Mesenchymal stem cell (in vitro differentiated cells and primary cell): ENCODE measurements around the gene KIAA0232.

ENCODE experiments used
- DNase-seq: peaks from one replicate; pipeline ENCODE4 v3.0.0-alpha.2; 2013
- H2AFZ ChIP-seq: one replicate; pipeline ENCODE4 v1.6.1; 2013; ENCODE audit warnings: low read depth, mild to moderate bottlenecking, control low read depth, inconsistent platforms, low read length, moderate library complexity
- H2AK5ac ChIP-seq: 2 replicates; pipeline ENCODE4 v1.6.1; 2013; ENCODE audit warnings: low read length, moderate library complexity, mild to moderate bottlenecking, inconsistent platforms; ENCODE audit not compliant: severe bottlenecking
- H2BK120ac ChIP-seq: one replicate; pipeline ENCODE4 v1.6.1; 2013; ENCODE audit warnings: low read depth, mild to moderate bottlenecking, inconsistent platforms, low read length, moderate library complexity
- H2BK12ac ChIP-seq, 2 experiments: one replicate each; pipeline ENCODE4 v1.6.1; 2013; ENCODE audit warnings: inconsistent platforms in 2 of 2, low read length in 2 of 2, mild to moderate bottlenecking in 2 of 2, moderate library complexity in 2 of 2, control low read depth in 1 of 2
- H2BK15ac ChIP-seq: one replicate; pipeline ENCODE4 v1.6.1; 2013; ENCODE audit warnings: mild to moderate bottlenecking, low read depth, inconsistent platforms; ENCODE audit not compliant: poor library complexity, severe bottlenecking
- H2BK5ac ChIP-seq: 2 replicates; pipeline ENCODE4 v1.6.1; 2013; ENCODE audit warnings: low read depth, mild to moderate bottlenecking, low read length, control low read depth, inconsistent platforms; ENCODE audit not compliant: poor library complexity, severe bottlenecking
- H3K14ac ChIP-seq, 2 experiments: one replicate each; pipeline ENCODE4 v1.6.1; 2013; ENCODE audit warnings: inconsistent platforms in 2 of 2, low read length in 2 of 2, control low read depth in 1 of 2, mild to moderate bottlenecking in 1 of 2, moderate library complexity in 1 of 2
- H3K18ac ChIP-seq, 2 experiments: one replicate each; pipeline ENCODE4 v1.6.1; 2013; ENCODE audit warnings: inconsistent platforms in 2 of 2, low read length in 2 of 2, control low read depth in 1 of 2, low read depth in 1 of 2, mild to moderate bottlenecking in 1 of 2
- H3K23ac ChIP-seq, 2 experiments: one replicate each; pipeline ENCODE4 v1.6.1; 2013; ENCODE audit warnings: inconsistent platforms in 2 of 2, low read length in 2 of 2, mild to moderate bottlenecking in 2 of 2, moderate library complexity in 2 of 2, control low read depth in 1 of 2
- H3K27ac ChIP-seq: 2 replicates; pipeline ENCODE4 v1.5.1; 2013; ENCODE audit warnings: mild to moderate bottlenecking, moderate library complexity, low read length, control low read depth, inconsistent platforms; ENCODE audit not compliant: poor library complexity, severe bottlenecking
- H3K27me3 ChIP-seq, 2 experiments: 2 replicates each; pipeline versions ENCODE4 v1.6.1 to v1.7.0; 2013; ENCODE audit warnings: low read length in 2 of 2, mild to moderate bottlenecking in 2 of 2, moderate library complexity in 2 of 2, control low read depth in 1 of 2, inconsistent platforms in 1 of 2; ENCODE audit not compliant: control insufficient read depth in 1 of 2, insufficient read depth in 1 of 2
- H3K36me3 ChIP-seq, 2 experiments: 2 replicates each; pipeline versions ENCODE4 v1.6.1 to v1.7.0; 2013; ENCODE audit warnings: low read length in 2 of 2, control low read depth in 1 of 2, inconsistent platforms in 1 of 2, low read depth in 1 of 2, mild to moderate bottlenecking in 1 of 2; ENCODE audit not compliant: insufficient read depth in 2 of 2, control insufficient read depth in 1 of 2
- H3K4ac ChIP-seq, 2 experiments: one replicate each; pipeline ENCODE4 v1.6.1; 2013; ENCODE audit warnings: inconsistent platforms in 2 of 2, low read length in 2 of 2, mild to moderate bottlenecking in 2 of 2, moderate library complexity in 2 of 2, control low read depth in 1 of 2, low read depth in 1 of 2
- H3K4me1 ChIP-seq: 2 replicates; pipeline ENCODE4 v1.6.1; 2013; ENCODE audit warnings: low read depth, low read length, control low read depth; ENCODE audit not compliant: control insufficient read depth, insufficient read depth
- H3K4me2 ChIP-seq: 2 replicates; pipeline ENCODE4 v1.6.1; 2013; ENCODE audit warnings: low read length, mild to moderate bottlenecking, inconsistent platforms; ENCODE audit not compliant: poor library complexity, severe bottlenecking
- H3K4me3 ChIP-seq, 2 experiments: 2 replicates each; pipeline versions ENCODE4 v1.5.1 to v1.7.0; 2013; ENCODE audit warnings: low read length in 2 of 2, mild to moderate bottlenecking in 2 of 2, control low read depth in 1 of 2, low read depth in 1 of 2; ENCODE audit not compliant: insufficient read depth in 1 of 2
- H3K79me1 ChIP-seq: replicated peaks from 2 replicates; pipeline ENCODE4 v1.6.1; 2013; ENCODE audit warnings: mild to moderate bottlenecking, control low read depth, low read length, inconsistent platforms; ENCODE audit not compliant: poor library complexity, severe bottlenecking
- H3K9ac ChIP-seq: 2 replicates; pipeline ENCODE4 v1.7.0; 2013; ENCODE audit warnings: mild to moderate bottlenecking, low read length, moderate library complexity
- H3K9me3 ChIP-seq: 2 replicates; pipeline ENCODE4 v1.7.0; 2013; ENCODE audit warnings: mild to moderate bottlenecking, low read length; ENCODE audit not compliant: control insufficient read depth
- H4K8ac ChIP-seq: one replicate; pipeline ENCODE4 v1.6.1; 2013; ENCODE audit warnings: inconsistent platforms, mild to moderate bottlenecking, low read length, moderate library complexity
- H4K91ac ChIP-seq: one replicate; pipeline ENCODE4 v1.6.1; 2013; ENCODE audit warnings: mild to moderate bottlenecking, low read length, inconsistent platforms
- WGBS: methylation state at CpG from one replicate; pipeline ENCODE4 v1.1.7; 2013; ENCODE audit warnings: mixed read lengths; 5-methylcytosine and 5-hydroxymethylcytosine counted together

Gene KIAA0232

GRCh38 chr4:6808259-6808658, 25.7 kb downstream of the KIAA0232 start:
- H2BK12ac ChIP-seq: no peak overlapping the region
- H3K27ac ChIP-seq: no peak overlapping the region
- no peak overlapping the region for H2AFZ ChIP-seq
- H3K27me3 ChIP-seq: no peaks in the 10 kb centered on the region
- peaks cover 0 to under 1% of the 10 kb centered on the region in 2 experiments for H3K36me3 ChIP-seq
- H2BK15ac ChIP-seq: no peak overlapping the region
- H3K9ac ChIP-seq: no peak overlapping the region
- H3K79me1 ChIP-seq: peaks cover 9% of the 10 kb centered on the region
- H4K8ac ChIP-seq: no peak overlapping the region
- no peak overlapping the region for H3K4me3 ChIP-seq
- no peak overlapping the region for H3K4me2 ChIP-seq
- no peak overlapping the region for H4K91ac ChIP-seq
- H3K4ac ChIP-seq: no peak overlapping the region
- no peak overlapping the region for H3K14ac ChIP-seq
- no peaks in the 10 kb centered on the region for H3K9me3 ChIP-seq
- H3K4me1 ChIP-seq: peaks cover 1% of the 10 kb centered on the region
- no peak overlapping the region for H2BK120ac ChIP-seq
- H2AK5ac ChIP-seq: no peak overlapping the region
- no peak overlapping the region for H2BK5ac ChIP-seq
- 97% methylated on average over 2 of the region's 2 CpGs for WGBS
- no peak overlapping the region for H3K18ac ChIP-seq
- DNase-seq: no peak
- H3K23ac ChIP-seq: no peak overlapping the region

GRCh38 chr4:6811165-6811564, 28.6 kb downstream of the KIAA0232 start:
- Histone ChIP-seq H3K18ac (no peak overlapping the region), H3K9ac (no peak overlapping the region), H3K9me3 (no peaks in the 10 kb centered on the region), H3K4me2 (no peak overlapping the region), H3K23ac (no peak overlapping the region), H3K4me1 (peaks cover 3% of the 10 kb centered on the region), H4K8ac (no peak overlapping the region), H3K14ac (no peak overlapping the region), H3K27ac (no peak overlapping the region), H2BK120ac (no peak overlapping the region), H3K36me3 (no peaks in the 10 kb centered on the region), H2AK5ac (no peak overlapping the region), H3K4ac (no peak overlapping the region), H3K4me3 (no peak overlapping the region), H3K27me3 (no peaks in the 10 kb centered on the region), H4K91ac (no peak overlapping the region), H2AFZ (no peak overlapping the region), H3K79me1 (peaks cover 15% of the 10 kb centered on the region), H2BK5ac (no peak overlapping the region), H2BK15ac (no peak overlapping the region), H2BK12ac (no peak overlapping the region)
- no peak for DNase-seq
- over 99% methylated on average over 6 of the region's 6 CpGs for whole genome bisulfite sequencing

GRCh38 chr4:6812766-6813165, 30.2 kb downstream of the KIAA0232 start:
- peaks cover 2% of the 10 kb centered on the region for H3K4me1 ChIP-seq
- no peak overlapping the region for H2BK15ac ChIP-seq
- no peak for DNase-seq
- no peak overlapping the region for H3K27ac ChIP-seq
- H3K14ac ChIP-seq: no peak overlapping the region
- no peak overlapping the region for H3K4me3 ChIP-seq
- no peak overlapping the region for H2AFZ ChIP-seq
- no peak overlapping the region for H2BK5ac ChIP-seq
- H3K36me3 ChIP-seq: no peaks in the 10 kb centered on the region
- H2BK120ac ChIP-seq: no peak overlapping the region
- no peak overlapping the region for H3K23ac ChIP-seq
- no peak overlapping the region for H3K4ac ChIP-seq
- no peak overlapping the region for H4K8ac ChIP-seq
- H2AK5ac ChIP-seq: no peak overlapping the region
- no peak overlapping the region for H4K91ac ChIP-seq
- no peak overlapping the region for H3K9ac ChIP-seq
- H3K18ac ChIP-seq: no peak overlapping the region
- H3K27me3 ChIP-seq: no peaks in the 10 kb centered on the region
- H3K79me1 ChIP-seq: peaks cover 14% of the 10 kb centered on the region
- H3K9me3 ChIP-seq: no peaks in the 10 kb centered on the region
- H2BK12ac ChIP-seq: no peak overlapping the region
- no peak overlapping the region for H3K4me2 ChIP-seq

- DNase-seq: no peak
- 98% methylated on average over 3 of the region's 3 CpGs for WGBS
- H3K9me3 ChIP-seq: peaks cover under 1% of the 10 kb centered on the region
- H3K9ac ChIP-seq: no peak overlapping the region
- peak overlapping the region in 1 of 2 experiments; percentile 60 for H3K23ac ChIP-seq
- no peak overlapping the region for H2BK12ac ChIP-seq
- no peak overlapping the region for H3K4me3 ChIP-seq
- no peak overlapping the region for H3K4me2 ChIP-seq
- H3K27me3 ChIP-seq: no peaks in the 10 kb centered on the region
- H3K79me1 ChIP-seq: peaks cover 12% of the 10 kb centered on the region
- H3K4ac ChIP-seq: no peak overlapping the region
- no peak overlapping the region for H2BK15ac ChIP-seq
- no peak overlapping the region for H3K27ac ChIP-seq
- no peak overlapping the region for H2BK5ac ChIP-seq
- peaks cover 0 to 4% of the 10 kb centered on the region in 2 experiments for H3K36me3 ChIP-seq
- no peak overlapping the region for H2BK120ac ChIP-seq
- H2AFZ ChIP-seq: no peak overlapping the region
- H4K91ac ChIP-seq: no peak overlapping the region
- no peak overlapping the region for H2AK5ac ChIP-seq
- no peak overlapping the region for H4K8ac ChIP-seq
- no peak overlapping the region for H3K18ac ChIP-seq
- H3K4me1 ChIP-seq: peaks cover 2% of the 10 kb centered on the region
- no peak overlapping the region for H3K14ac ChIP-seq
Observed at GRCh38 chr4:6813725-6814124, 31.2 kb downstream of the KIAA0232 start.
